Measurements from ENCODE around the gene HS6ST2. TPM values are rescaled to one million over a fixed set of nuclear protein-coding genes. Genes with fewer than 3 reads are reported as not detected.
A peak's percentile ranks its signal among the peaks of the same experiment; 100 is the strongest.

Gene HS6ST2
- total RNA-seq, 2 donors from 2014 or later: 0.85 to 2.0 TPM

DNA sequence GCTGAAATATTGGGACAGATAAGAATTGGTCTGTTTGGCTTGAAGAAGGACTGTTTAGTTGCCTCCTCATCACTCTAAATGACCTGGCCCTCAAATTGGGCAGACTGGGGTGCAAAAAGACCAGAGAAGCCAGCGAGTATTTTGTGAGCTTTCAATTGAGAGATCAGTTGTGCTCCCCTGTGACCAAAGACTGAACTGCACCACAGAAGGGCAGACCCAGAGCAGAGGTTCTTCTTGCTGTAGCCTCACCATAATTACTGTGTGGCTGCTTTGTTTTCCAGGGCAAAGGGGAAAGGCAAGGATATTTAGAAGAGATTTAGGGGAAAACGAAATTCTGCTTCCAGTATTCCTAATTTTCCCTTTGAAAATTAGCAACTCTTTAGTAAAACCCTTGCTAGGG lies 365.5 kb downstream of the HS6ST2 start:
- no peaks in the 10 kb centered on the region for H3K9me3 ChIP-seq
- peak; percentile 11 for TF ChIP-seq CTCF (IDR thresholded peaks at IDR 0.05)
- DNase-seq: no peak
- intact Hi-C loops (cut with DNase I): no loop called here
- H3K4me3 ChIP-seq: no peak overlapping the region
- H3K36me3 ChIP-seq: no peaks in the 10 kb centered on the region
- no peak overlapping the region for H3K9ac ChIP-seq (ENCODE audit: low read depth in 2 of 2, low read length in 2 of 2)
- no peaks in the 10 kb centered on the region for H3K27me3 ChIP-seq
- H3K4me1 ChIP-seq: no peaks in the 10 kb centered on the region
- no peak overlapping the region for H3K27ac ChIP-seq

DNA sequence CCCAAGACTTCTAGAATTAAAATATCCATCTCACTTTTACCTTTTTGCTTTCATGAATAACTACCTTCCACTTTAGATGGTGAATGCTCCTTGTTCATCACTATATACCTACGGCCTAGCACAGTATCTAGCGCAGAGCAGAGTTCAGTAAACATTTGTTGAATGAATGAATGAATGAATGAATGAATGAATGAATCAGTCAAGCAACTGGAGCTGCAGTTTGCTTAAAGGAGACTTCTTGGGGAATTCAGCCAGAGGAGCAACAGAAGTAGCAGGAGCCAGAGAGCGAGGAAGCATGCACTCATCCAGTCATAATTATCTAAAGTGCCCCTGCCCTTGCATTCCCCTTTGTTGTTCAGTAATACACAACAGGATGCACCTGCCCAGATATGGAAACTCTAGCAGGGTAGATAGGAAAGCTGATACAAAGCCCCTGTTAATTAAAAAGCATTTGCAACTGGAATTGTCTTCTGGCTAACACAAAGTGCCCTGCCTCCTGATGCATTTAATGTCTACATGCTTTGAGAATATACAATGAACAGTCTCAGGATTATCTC lies 366.6 kb downstream of the HS6ST2 start:
- Histone ChIP-seq H3K4me3 (no peak overlapping the region), H3K4me1 (no peaks in the 10 kb centered on the region), H3K9ac (ENCODE audit: low read depth in 2 of 2, low read length in 2 of 2) (no peak overlapping the region), H3K9me3 (no peaks in the 10 kb centered on the region), H3K36me3 (no peaks in the 10 kb centered on the region), H3K27ac (no peak overlapping the region), H3K27me3 (no peaks in the 10 kb centered on the region)
- intact Hi-C loops (cut with DNase I): no loop called here
- no peak for DNase-seq
- TF ChIP-seq CTCF (IDR thresholded peaks at IDR 0.05): no peak

DNA sequence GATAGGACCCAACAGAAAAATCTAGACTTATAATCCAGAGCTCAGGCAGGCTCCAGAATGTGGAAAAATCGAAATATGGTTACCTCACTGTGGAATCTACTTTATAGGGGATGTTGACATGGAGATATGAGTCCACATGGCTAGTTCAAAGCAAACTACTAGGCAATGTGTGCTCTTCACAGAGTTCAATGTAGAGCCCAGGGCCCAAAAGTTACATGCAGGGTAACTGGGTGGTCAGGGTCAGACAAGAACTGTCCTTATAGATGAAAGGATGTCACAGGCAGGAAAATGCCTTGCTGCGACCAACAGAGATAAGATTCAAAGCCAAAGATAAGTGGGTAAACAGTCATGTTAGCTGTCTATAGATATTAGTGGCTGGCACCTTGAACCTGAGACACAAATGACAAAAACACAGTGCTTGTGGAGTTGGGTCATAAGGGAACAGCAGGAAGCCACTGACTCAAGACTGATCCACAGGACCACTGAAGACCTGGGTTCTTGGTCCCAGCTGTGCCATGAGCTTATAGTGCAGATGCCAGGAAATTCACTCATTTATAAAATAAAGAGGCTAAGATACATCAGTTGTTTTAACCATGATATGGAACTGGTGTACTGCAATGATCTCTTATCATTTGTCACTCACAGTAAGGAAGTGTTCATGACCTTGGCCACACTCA lies 367.9 kb downstream of the HS6ST2 start:
- Histone ChIP-seq H3K4me3 (no peak overlapping the region), H3K4me1 (no peaks in the 10 kb centered on the region), H3K27ac (no peak overlapping the region), H3K9me3 (no peaks in the 10 kb centered on the region), H3K36me3 (no peaks in the 10 kb centered on the region), H3K27me3 (no peaks in the 10 kb centered on the region), H3K9ac (ENCODE audit: low read depth in 2 of 2, low read length in 2 of 2) (no peak overlapping the region)
- intact Hi-C loops (cut with DNase I): no loop called here
- TF ChIP-seq CTCF (IDR thresholded peaks at IDR 0.05): no peak
- DNase-seq: no peak

DNA sequence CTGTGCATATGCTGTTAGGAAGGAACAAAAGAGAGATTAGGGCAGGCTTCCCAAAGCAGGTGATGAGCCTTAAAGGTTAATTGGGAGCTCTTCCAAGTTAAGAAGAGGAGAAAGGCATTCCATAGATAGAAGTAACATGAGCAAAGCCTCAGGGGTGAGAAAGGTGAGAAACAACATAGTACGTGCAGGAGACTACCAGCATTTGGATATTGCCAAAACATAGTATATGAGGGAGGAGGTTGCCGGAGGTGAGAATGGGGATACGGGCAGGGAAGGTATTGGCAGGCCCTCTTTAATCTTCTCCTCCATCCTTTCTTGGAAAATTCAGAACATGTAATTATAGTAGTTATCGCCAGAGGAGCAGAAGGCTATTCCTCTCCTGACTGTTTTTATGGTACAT lies 373.5 kb downstream of the HS6ST2 start:
- Histone ChIP-seq H3K9ac (ENCODE audit: low read depth in 2 of 2, low read length in 2 of 2) (no peak overlapping the region), H3K27me3 (no peaks in the 10 kb centered on the region)
- intact Hi-C loops (cut with DNase I): no loop called here

GRCh38 chrX:132576939-132577338 lies 381.5 kb downstream of the HS6ST2 start:
- no peak for TF ChIP-seq CTCF (IDR thresholded peaks at IDR 0.05)
- H3K27ac ChIP-seq: no peak overlapping the region
- H3K36me3 ChIP-seq: no peaks in the 10 kb centered on the region

More for the DNA sequence above, 373.5 kb downstream of the HS6ST2 start:
- no peak overlapping the region for H3K4me3 ChIP-seq
- no peak for DNase-seq
- no peaks in the 10 kb centered on the region for H3K36me3 ChIP-seq
- H3K27ac ChIP-seq: no peak overlapping the region
- H3K9me3 ChIP-seq: no peaks in the 10 kb centered on the region
- no peaks in the 10 kb centered on the region for H3K4me1 ChIP-seq
- TF ChIP-seq CTCF (IDR thresholded peaks at IDR 0.05): no peak

More at GRCh38 chrX:132576939-132577338, 381.5 kb downstream of the HS6ST2 start:
- no peaks in the 10 kb centered on the region for H3K27me3 ChIP-seq
- H3K9me3 ChIP-seq: no peaks in the 10 kb centered on the region
- intact Hi-C loops (cut with DNase I): no loop called here
- no peak overlapping the region for H3K4me3 ChIP-seq
- DNase-seq: no peak
- H3K9ac ChIP-seq (ENCODE audit: low read depth in 2 of 2, low read length in 2 of 2): no peak overlapping the region
- no peaks in the 10 kb centered on the region for H3K4me1 ChIP-seq

Other genes with a start within 250 kb of the HS6ST2 start
- gene USP26, start 138.5 kb upstream of the HS6ST2 start, total RNA-seq: not detected